ENCODE data around the gene ZNF354B.
"Not testable (repeated sequence)": the region's sequence is repeated elsewhere in the genome, so short reads cannot be mapped to it uniquely, and the experiment has no call there.

ZNF354B gene

DNA sequence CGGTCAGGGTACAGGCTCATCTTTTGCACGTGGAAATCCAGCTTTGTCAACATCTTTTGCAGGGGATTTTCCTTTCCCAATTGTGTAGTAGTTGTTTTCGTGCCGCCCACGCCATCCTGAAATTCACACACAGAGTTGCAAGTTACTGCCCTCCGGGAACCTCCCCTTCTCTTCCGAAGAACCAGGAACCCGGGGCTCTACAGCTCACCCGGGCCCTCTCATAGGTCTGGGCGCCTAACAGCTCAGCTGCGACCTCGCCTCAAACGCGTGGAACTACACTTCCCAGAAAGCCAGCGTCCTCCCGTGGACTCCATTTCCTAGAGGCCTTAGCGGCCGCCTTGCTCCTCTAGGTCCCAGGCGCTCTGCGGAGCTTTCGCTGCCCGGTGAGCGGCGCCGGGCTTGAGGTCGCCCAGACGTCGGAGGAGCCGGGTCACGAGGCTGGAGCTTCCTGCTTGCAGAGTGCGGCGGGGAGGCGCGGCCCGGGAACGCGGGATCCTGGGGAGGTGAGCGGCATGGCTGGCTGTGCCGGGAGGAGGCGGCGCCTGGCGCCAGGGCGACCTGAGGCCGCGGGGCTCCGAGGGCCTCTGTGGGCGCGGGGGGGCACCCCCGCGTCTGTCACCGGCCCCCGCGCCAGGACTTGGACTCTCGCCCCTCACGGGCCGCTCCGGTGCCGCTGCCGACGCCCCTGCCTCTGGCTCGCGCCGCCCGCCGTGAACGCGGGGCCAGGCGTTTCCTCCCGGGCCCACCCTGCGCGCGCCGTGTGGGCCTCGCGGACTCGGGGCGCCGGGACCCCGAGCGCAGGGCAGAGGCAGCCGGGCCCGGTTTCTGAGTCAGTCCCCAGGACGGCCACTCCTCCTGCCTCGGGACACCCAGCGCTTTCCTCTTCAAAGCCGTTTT, at the start of gene ZNF354B:
ZNF354B (plus strand) TSS at position 329 of the 897 bp plus-strand sequence. CDS start 1,095 bp downstream, outside the sequence.
- peak; percentile 93 for DNase-seq (ENCODE audit: low spot score)

DNA sequence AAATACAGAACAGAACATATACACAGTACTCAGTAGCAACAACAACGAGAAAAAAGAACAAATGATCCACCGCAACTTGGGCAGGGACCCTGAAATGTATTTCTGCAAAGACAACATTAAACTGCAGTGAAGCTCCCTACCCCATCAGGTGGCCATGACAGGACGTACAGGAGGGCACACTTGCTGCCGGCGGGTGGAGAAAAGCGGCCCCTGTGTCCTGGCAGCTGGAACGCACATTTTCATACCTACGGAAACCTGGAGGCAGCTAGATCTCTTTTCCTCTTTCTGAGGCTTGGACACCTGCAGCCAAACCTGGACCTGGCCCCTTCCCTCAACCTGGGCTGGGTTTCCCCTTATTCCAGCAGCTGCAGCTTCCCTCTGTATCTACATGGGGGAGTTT, 42.2 kb upstream of the ZNF354B start:
- DNase-seq (ENCODE audit: low spot score), result no peak

GRCh38 chr5:178818094-178818493, 41.7 kb upstream of the ZNF354B start:
- DNase-seq (ENCODE audit: low spot score), result no peak

DNA sequence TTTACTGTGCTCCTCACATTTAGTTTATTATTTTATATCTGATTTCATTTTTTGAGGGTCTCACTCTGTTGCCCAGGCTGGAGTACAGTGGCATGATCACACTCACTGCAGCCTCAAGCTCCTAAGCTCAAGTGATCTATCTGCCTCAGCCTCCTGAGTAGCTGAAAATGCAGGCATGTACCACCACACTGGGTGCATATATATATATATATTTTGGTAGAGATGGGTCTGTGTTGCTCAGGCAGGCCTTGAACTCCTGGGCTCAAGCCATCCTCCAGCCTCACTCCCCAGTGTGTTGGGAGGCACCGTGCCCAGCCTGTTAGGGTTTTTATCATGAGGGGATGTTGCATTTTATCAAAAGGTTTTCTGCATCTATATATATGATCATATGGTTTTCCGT, 39.8 kb upstream of the ZNF354B start:
- DNase-seq (ENCODE audit: low spot score), result no peak

GRCh38 chr5:178825444-178825843, 34.3 kb upstream of the ZNF354B start:
- no peak for DNase-seq (ENCODE audit: low spot score)

- no peak for DNase-seq (ENCODE audit: low spot score)
Observed at GRCh38 chr5:178826216-178826615, 33.5 kb upstream of the ZNF354B start.

DNA sequence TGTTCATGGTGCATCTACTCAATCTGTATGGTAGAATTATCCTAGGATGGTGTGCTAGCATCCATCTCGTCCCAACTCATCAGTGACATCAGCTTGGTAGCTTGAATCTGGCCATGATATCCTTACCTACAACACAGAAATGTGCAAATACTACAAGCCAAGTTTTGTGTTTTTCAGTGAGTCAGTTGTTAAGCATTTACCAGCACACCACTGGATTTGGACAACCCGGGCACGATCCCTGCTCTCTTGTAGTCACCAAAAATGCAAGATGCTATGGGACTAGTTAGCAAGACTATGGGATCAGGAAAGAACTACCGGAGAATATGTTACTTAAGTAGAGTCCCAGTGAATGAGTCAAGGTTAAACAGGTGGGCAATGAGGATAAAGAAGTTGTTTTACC, 32.1 kb upstream of the ZNF354B start:
- DNase-seq (ENCODE audit: low spot score), result no peak

- DNase-seq (ENCODE audit: low spot score), result no peak
Observed at GRCh38 chr5:178831049-178831448, 28.7 kb upstream of the ZNF354B start.

- DNase-seq (ENCODE audit: low spot score), result no peak
Observed at GRCh38 chr5:178832618-178833201, 27.0 kb upstream of the ZNF354B start.

DNA sequence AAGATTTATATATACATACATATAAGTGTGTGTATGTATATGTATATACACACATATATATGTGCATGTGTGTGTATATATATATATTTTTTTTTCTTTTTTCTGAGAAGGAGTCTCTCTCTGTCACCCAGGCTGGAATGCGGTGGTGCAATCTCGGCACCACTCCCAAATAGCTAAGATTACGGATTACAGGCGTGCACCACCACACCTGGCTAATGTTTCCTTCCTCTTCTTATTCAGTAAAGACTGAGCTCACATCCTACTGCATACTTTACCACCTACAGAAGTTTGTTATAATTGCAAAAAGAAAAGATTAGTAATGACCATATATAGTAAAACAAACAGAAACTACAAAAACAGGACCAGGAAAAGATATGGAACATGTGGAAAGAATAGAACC, 23.1 kb upstream of the ZNF354B start:
- no peak for DNase-seq (ENCODE audit: low spot score)

DNA sequence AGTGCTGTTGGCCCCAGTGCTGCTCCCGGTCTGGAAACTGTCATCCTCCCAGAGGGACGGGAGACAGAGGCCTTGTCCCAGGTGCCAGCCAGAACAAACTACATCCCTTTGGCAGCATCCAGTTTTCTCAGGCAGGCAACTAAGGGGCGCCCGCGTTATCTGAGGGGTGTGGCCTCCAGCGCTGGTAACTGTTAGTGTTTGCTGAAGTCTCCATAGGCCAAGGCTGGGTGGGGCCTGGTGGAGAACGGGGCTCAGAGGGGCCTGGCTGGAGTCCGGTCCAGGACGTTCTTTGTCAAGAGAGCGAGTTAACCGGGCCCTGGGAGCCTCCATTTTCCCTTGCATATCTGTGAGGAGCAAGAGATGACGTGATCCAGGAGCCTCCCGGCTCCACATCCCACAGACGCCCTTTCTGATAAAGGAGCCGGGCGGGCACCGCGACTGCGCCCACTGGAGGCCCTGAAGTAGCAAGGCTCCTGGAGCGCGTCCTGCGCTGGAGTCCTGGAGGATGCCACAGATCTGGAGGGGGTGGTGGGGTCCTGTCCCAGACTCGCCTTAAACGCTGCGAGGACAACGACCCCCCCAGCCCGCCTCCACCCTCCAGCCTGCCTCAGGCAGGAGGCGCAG, 20.9 kb upstream of the ZNF354B start:
- not testable (repeated sequence) for DNase-seq (ENCODE audit: low spot score)

GRCh38 chr5:178839319-178839704, 20.4 kb upstream of the ZNF354B start:
- DNase-seq (ENCODE audit: low spot score), result peak; percentile 32

GRCh38 chr5:178840399-178840798, 19.4 kb upstream of the ZNF354B start:
- not testable (repeated sequence) for DNase-seq (ENCODE audit: low spot score)

DNA sequence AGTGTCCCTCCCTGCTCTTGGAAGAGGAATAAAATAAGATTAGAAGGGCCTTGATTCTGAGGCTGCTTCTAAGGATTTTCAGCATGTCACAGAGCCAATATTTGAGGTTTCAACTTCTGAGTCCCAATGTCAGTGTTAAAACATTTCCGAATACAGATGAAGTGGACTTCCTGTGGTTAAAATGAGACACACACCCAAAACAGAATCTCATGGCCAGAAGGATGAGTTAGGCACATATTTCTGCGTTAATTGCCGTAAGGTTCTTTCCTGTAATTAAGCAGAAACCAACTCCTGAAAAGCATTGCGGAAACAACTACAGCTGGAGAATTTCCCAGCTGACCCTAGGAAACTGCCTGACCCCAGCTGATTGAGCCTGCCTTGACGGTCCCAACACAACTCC, 10.4 kb upstream of the ZNF354B start:
- DNase-seq (ENCODE audit: low spot score), result no peak

- DNase-seq (ENCODE audit: low spot score), result no peak
Observed at GRCh38 chr5:178851951-178852350, 7.8 kb upstream of the ZNF354B start.

GRCh38 chr5:178854284-178854683, 5.5 kb upstream of the ZNF354B start:
- DNase-seq (ENCODE audit: low spot score), result no peak

DNA sequence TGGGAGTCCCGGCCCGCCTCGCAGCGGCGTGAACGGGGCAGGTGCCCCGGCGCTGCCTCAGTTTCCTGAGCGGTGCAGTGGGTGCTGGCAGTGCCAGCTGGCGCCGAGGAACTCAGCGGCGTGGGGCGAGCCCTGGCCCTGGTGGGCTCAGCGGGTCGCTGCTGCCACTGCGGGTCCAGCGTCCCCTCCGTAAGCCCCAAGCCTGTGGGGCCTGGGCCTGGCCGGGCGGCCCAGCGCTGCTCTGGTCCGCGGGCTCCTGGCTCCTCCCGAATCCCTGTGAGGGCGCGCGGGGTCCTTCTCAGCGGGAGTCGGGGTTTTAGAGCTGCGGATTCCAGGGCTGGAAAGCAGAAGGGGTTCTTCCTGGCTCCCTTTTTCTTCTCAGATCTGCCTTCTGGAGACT, 862 bp downstream of the ZNF354B start:
- DNase-seq (ENCODE audit: low spot score), result not testable (repeated sequence)

GRCh38 chr5:178861627-178862026, 1.9 kb downstream of the ZNF354B start:
- no peak for DNase-seq (ENCODE audit: low spot score)

DNA sequence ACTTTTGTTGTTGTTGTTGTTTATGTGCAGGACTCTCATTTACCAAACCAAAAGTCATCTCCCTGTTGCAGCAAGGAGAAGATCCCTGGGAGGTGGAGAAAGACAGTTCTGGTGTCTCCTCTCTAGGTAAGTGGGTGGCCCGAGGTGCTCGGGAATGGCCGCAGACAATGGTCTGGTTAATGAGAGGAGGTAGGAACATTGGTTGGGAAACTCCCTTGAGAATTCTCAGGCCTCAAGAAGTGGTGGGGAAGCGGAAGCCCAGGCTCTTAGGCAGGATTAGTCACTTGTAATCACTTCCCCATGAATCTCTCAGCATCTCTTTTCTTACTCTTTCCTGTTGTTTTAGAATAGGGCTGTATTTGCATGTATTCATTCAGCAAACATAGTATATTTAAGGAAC, 7.2 kb downstream of the ZNF354B start:
- DNase-seq (ENCODE audit: low spot score), result no peak

- DNase-seq (ENCODE audit: low spot score), result no peak
Observed at GRCh38 chr5:178869577-178869976, 9.8 kb downstream of the ZNF354B start.

- no peak for DNase-seq (ENCODE audit: low spot score)
Observed at GRCh38 chr5:178870411-178870810, 10.7 kb downstream of the ZNF354B start.

GRCh38 chr5:178872302-178872701, 12.5 kb downstream of the ZNF354B start:
- no peak for DNase-seq (ENCODE audit: low spot score)

- DNase-seq (ENCODE audit: low spot score), result not testable (repeated sequence)
Observed at GRCh38 chr5:178883115-178883694, 23.5 kb downstream of the ZNF354B start.

Data from HuH-7 (cell line).